GM10847 (cell line): ENCODE measurements around the gene CST6.

Experiments
- POLR2A ChIP-seq: IDR thresholded peaks from 2 replicates; pipeline ENCODE4 v1.6.1; 2011; ENCODE audit not compliant: insufficient read length; ENCODE audit errors: extremely low read depth

Gene CST6

DNA sequence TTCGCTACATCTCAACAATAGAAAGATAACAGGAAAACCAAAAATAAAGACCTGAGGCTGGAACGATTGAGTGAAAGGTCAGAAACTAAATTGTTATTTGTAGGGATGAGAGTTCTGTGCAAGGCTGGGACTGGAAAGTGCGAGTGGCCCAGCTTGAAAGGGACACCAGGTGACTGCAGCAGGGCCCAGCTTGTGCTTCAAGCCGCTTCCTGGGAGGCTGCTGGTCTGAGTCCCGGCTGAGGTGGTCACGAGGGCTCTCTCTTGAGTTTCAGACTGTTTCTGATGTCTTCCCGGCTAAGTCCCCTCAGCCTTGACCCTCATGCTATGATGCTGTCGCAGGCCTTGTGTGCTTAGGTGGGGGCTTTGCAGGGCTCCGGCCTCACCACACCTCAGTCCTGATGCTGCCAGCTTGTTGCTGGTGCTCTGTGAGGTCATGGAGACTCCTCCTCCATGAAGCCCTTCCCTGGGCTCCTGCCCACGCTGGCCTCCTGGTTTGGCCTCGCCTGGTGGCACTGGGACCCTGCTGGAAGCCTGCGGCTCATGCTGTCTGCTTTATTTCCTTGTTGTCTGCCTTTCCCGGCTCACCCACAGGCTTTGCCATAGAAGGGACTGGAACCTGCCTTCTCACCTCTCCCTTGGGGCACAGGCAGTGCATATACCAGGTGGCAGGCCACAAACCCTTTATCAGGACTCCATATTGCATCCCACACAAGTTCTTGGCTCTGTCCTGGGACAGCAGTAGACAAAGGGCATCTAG is 5.5 kb upstream of the CST6 start:
- TF ChIP-seq POLR2A, result no peak

DNA sequence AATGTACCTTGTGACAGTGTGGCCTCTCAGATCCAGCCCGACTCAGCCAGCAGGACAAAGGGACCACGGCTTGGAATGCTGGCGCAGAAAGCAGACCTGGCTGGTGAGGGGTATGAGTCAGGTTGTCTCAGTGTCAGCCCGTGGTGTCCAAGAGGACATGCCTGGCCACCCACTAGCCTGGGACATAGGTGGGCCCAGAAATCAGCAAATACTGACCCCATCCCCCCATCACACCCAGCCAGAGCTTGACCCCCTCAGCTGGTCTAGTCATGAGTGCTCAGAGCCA is 5.0 kb upstream of the CST6 start:
- no peak for TF ChIP-seq POLR2A

DNA sequence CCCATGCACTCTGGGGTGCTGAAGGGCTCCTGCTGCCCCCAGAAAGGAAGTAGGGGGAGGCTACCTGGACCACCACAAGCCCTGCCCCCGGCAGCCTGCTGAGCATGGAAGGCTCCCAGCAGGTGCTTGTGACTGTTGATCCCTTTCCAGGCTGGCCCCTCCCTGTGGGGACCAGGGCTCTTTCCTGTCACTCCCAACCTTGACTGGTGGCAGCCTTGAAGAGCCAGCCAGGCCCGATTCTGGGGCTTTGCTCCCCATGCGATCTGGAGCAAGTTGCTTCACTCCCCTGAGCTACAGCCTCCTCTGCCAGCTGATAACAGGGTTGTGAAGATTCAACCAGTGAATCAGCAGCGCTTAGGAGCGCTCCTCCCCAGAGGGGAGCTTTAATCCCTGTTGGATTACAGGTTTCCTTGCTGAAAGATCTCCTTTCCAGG is 4.6 kb upstream of the CST6 start:
- no peak for TF ChIP-seq POLR2A

DNA sequence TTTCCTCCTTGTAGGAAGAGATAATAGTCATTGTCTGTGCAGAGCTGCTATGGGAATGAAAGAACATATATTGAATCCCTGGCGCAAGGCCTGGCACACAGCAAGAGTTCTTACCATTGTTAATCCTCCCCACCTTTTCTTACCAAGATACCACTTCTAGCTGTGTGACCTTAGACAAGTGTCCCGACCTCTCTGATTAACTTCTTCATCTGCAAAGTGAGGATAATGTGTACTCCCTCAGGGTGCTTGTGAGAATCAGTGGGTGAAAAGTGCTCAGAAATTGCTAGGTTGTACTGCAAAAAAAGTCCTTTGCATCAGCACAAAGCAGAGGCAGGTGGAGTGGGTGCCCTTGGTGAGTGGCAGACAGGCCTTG is 3.7 kb upstream of the CST6 start:
- no peak for TF ChIP-seq POLR2A

DNA sequence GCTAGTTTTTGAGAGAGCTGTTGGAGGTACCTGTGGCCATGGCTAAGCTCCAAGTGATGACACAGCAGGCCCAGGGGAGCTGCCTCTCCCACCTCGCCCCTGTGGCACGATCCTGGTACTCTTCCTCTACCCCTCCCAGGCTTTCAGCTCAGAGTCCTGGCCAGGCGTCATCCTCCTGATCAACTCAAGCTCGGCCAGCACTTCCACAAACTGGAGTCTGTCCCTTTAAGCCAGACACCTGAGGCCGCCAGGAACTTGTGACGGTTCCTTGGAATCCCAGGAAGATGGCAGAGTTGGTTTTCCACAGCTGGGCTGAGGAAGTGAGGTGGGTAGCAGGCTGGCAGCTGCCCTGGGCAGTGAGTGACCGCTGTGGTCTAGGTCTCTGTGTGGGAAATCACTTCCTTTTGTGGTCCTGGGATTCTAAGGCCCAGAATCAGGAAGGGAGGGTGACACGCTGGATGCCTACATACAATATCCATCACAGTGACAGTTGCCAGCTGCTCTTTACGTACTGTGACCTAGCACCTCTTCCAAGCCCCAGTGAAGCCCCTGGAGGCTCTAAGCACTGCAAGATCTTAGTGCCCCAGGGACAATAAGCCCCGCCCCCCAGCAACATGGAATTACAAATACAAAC is 3.2 kb upstream of the CST6 start:
- no peak for TF ChIP-seq POLR2A

DNA sequence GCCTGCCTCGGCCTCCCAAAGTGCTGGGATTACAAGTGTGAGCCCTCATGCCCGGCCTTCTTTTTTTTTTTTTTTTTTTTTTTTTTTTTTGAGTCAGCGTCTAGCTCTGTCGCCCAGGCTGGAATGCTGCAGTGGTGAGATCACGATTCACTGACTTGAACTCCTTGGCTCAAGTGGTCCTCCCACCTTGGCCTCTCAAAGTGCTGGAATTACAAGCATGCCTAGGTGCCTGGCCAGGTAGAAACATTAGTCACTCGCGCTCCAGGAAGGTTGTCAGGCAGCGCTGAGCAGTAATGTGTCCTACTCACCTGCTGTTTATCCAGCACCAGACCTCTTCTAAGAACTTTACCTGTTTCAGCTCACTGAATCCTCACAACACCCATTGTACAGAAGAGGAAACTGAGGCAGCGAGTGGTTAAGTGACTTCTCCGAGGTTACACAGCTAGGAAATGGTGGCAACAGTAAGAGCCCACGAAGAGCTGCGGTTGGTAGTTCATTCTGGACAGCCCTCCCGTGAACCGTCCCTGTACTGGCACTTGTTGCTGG is 496 bp upstream of the CST6 start:
- TF ChIP-seq POLR2A, result no peak

DNA sequence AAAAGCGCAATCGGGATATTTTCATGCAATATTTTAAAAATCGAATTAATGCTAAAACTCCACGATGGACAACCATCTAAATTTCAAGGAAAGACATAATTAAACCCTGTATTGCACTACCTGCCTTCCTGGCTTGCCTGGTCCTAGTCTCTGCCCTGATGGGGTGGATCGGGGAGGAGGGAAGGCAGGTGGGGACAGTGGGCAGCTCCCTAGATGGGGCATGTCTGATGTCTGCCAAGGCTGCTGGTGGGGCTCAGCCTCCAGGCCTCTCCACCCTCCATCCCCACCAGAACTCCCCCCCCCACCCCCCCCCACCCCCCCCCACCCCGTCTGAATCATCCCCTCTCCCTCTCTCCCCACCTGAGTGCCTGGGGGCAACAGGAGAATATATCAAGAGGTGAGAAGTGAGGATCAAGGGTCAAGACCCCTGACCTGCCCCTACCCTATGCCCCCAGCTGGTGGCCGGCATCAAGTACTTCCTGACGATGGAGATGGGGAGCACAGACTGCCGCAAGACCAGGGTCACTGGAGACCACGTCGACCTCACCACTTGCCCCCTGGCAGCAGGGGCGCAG is 650 bp downstream of the CST6 start:
- no peak for TF ChIP-seq POLR2A

DNA sequence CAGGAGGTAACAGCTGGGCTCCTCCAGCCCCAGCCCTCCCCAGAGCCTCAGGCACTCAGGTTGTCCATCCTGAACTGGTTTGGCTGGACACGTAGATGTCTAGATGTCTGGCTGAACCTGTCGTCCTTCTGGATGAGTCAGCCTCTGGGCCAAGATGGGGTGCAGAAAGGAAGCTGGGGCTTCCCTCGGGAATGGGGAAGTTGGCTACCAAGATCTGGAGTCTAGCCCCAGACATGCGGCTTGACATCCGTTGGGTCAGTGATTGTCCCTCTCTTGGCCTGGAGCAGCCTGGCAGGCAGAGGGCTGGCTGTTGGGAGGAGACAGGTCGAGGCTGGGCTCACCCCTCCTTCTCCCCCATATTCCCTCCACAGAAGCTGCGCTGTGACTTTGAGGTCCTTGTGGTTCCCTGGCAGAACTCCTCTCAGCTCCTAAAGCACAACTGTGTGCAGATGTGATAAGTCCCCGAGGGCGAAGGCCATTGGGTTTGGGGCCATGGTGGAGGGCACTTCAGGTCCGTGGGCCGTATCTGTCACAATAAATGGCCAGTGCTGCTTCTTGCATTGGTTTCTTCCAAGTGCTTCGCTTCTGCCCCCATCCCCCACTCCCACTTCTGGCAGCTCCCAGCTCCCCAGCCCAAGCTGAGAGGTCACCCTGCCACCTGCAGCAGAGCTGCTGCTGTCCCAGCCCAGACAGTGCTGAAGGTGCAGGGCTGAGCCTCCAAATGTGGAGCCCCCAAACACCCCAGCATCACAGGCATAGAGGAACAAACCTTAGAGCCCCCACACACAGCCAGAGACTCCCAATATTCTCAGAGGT is 1.3 kb downstream of the CST6 start:
- TF ChIP-seq POLR2A, result no peak

DNA sequence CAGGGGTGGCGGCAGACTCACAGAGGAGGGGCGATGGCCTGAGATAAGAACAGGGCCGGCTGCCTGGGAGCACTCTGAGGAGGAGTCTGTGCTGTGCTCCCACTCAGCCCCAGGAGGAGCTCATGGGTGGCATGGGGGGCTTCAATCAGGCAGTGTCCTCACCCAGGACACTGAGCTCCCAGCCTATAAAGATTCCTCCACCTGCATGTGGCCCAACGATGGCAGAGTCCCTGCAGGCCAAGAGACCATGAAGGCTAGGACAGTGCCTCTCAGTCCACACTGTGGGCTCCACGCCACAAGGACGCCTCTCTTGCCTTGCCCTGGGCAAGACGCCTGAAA is 1.9 kb downstream of the CST6 start:
- TF ChIP-seq POLR2A, result no peak

DNA sequence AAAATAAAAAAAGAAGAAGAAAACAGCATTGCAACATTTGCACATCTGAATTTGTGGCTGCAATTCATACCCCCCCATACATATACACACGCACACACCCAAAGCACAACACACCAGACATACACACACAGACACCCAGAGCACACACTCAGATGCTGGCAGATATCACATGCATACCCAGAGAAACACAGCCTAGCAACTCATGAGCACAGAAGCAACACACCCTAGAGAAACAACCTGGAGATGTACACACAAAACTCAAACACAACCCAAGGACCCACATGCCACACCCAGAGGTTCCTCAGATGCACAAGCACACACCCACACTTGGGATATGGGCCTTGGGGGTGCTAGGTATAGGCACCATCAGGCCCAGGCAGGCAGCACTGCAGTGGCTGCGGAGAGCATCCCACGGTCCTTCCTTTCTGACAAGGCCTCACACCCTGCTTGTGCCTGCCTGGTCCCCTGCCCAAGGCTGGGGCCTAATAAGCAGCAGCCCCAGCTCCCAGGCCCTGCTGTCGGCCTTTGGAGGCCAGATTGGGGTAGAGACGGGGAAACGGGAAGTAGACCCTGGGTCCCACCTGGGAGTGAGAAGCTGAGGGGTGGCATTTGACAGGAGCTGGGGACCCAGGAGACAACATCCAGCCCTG is 3.1 kb downstream of the CST6 start:
- TF ChIP-seq POLR2A, result no peak

DNA sequence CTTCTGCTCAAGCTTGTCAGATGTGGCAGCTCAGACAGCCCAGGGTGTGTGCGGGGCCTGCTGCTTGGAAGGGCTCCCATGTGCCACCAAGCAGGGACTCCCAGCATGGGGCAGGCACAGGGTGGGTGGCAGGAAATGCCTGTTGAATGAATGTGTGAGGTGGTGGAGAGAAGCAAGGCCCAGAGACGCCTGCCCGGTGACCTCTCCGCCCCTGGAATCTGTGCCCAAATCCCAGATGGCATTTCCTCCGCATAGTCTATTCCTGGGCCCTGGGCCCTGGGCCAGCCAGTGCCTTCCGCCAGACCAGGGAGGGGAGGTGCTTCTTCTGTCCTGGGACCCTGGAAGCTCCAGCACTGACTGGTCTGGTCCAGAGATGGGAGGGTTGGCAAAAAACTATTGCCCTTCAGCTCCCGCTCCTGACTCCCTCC is 3.7 kb downstream of the CST6 start:
- TF ChIP-seq POLR2A, result no peak

DNA sequence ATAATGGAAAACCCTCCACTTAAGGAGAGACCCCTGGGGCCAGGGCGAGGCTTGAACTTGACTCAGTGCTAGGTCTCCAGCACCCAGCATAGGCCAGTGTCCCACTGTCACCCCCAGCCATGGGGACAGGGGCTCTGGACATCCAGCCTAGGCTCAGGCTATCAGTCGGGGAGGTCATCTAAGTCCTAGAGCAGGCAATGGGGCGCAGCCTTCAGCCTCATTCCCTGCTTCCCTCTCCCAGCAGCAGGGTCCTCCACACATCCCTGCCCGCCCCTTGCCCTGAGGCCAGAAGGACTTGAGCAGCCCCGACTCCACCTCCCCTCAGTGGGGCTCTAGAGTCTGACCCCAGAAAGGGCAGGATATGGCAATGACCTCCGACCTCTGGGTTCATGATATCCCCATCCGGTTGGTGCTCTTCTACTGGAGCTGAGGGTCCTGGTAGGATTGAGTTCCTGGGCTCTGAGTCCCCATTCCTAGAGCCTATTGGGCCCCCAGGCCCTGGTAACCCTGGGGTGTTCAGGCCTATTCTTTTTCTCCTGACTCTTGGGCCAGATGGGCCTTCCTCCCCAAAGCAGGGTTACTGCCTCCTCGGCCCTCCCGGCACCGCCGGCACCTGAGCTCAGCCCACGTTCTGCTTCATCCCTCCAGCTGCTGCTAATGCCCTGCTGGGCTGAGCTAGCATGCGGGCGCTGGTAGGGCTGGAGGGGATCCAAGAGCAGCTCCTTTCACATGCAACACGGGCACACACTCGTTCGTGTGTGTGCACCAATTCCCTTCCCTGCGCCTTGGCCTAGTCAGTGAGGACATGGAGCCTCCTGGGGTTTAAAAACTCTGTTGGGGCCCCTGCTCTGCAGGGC is 4.4 kb downstream of the CST6 start:
- TF ChIP-seq POLR2A, result no peak

DNA sequence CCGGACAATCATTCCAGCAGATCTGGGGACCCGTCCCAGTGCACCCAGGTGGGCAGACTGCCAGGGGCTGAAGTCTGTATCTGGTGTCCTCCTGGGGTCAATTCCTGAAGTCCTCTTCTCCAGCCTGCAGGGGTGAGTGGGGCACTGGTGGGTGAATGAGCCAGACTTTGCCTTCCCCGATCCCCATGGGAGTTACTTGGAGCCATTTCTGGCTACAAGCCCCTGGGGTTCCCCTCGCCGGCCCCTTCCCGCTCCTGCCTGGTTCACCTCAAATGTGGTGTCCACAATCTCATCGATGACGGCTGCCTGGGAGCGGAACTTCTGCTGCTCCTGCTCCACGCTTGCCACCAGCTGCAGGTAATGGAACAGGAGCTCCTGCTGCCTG is 5.0 kb downstream of the CST6 start:
- TF ChIP-seq POLR2A, result no peak

DNA sequence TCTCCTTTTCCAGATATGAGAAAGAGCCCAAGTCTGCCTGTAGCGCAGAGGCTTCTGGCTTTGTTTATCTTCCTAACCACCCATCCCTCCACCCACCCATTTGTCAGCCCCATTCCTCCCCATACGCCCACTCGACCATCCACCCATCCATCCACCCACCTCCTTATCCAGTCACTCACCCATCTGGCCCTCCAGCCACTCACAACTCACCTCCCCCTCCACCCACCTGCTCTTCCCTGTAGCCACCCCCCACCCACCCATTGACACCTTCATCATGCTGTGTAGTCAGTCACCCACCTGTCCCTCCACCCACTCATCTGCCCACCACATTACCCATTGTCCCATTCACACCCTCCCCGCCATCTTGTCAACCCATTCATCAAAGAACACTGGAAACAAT is 5.5 kb downstream of the CST6 start:
- TF ChIP-seq POLR2A, result no peak
